Activated CD4-positive, alpha-beta T cell treated with anti-CD3 and anti-CD28 coated beads for 36 hours (primary cell): Measurements from ENCODE around the gene MLX. TPM values are rescaled to one million over a fixed set of nuclear protein-coding genes. Genes with fewer than 3 reads are reported as not detected.

Source experiments
- ATAC-seq: fragments of 200-7000 bp; cut with Tn5 transposase; one replicate; pipeline ENCODE4 v1.10.0; 2021; ENCODE audit warnings: mild to moderate bottlenecking, moderate library complexity
- CTCF ChIA-PET: fragments of 350-600 bp; sonication (Branson Sonifier 250); formaldehyde crosslinking; loops from one replicate; lab custom pipeline; 2021; ENCODE audit warnings: antibody characterized with exemption; lab: Charles Lee
- POLR2A ChIA-PET: fragments of 350-600 bp; sonication (Branson Sonifier 250); formaldehyde crosslinking; loops from one replicate; lab custom pipeline; 2021; ENCODE audit warnings: antibody characterized with exemption, inconsistent platforms; lab: Charles Lee
- DNase-seq: peaks from one replicate; pipeline ENCODE4 v3.0.0-alpha.2; 2020
- H3K27ac Mint-ChIP-seq: one replicate; pipeline ENCODE4 v1.8.0; 2021; ENCODE audit warnings: mixed read lengths
- H3K27me3 Mint-ChIP-seq: one replicate; pipeline ENCODE4 v1.8.0; 2021; ENCODE audit warnings: mixed read lengths
- H3K36me3 Mint-ChIP-seq: one replicate; pipeline ENCODE4 v1.8.0; 2021; ENCODE audit warnings: low read depth, mixed read lengths
- H3K4me1 Mint-ChIP-seq: one replicate; pipeline ENCODE4 v1.8.0; 2021; ENCODE audit warnings: mixed read lengths
- H3K4me3 Mint-ChIP-seq: one replicate; pipeline ENCODE4 v1.8.0; 2021; ENCODE audit warnings: mild to moderate bottlenecking, moderate library complexity, mixed read lengths
- H3K9me3 Mint-ChIP-seq: one replicate; pipeline ENCODE4 v1.8.0; 2021; ENCODE audit warnings: low read depth, mixed read lengths
- intact Hi-C, 2 experiments: fragments of 100-400 bp; cut with DNase I in 1 of 2; cut with micrococcal nuclease in 1 of 2; formaldehyde crosslinking; loops; one replicate each; pipeline versions ENCODE4 v1.14.2 to v1.15.1; 2022 to 2024; cut with DNase I, micrococcal nuclease
- total RNA-seq, 2 experiments: library from RNA; stranded (reverse); gene quantifications; one replicate each; pipeline ENCODE4 v1.2.3, GENCODE V29; 2021

MLX gene
- total RNA-seq, 2 experiments from 2014 or later = 38.7 to 40.7 TPM

DNA sequence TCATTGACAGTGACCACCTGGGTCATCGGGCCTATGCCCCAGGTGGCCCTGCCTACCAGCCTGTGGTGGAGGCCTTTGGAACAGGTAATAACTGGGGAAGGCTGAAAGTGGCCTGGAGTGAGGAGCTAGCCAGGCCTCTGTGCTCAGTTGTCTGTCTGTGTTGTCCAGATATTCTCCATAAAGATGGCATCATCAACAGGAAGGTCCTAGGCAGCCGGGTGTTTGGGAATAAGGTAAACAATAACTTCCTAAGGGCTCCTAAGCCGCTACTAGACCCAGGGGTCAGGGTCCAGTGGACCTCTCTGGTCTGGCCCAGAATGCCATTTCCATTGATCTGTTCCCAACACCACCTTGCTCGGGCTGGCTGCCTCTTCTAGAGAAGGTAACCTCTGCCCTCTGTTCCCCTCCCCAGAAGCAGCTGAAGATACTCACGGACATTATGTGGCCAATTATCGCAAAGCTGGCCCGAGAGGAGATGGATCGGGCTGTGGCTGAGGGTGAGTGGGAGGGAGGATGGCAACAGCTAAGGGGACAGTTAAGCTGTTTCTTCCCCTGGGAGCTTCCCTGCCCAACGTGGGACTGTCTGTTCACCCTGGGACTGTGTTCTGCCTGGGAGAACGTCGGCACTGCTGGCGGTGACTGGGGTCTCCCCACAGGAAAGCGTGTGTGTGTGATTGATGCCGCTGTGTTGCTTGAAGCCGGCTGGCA lies 1.9 kb upstream of the MLX start:
- POLR2A ChIA-PET = no interaction called here
- intact Hi-C loops = loop anchor here in 1 of 2 experiments (10.0 kb wide), 1 partner anchor 610 kb away; the partner anchor contains the start of gene NBR1
- H3K27me3 Mint-ChIP-seq = no peaks in the 10 kb centered on the region
- H3K4me1 Mint-ChIP-seq = peaks cover 44% of the 10 kb centered on the region
- CTCF ChIA-PET = interaction anchor here (2.3 kb wide), 1 partner anchor 13 kb away, joined by 8 read pairs; the partner anchor contains the start of gene PSMC3IP
- no peak overlapping the region for H3K4me3 Mint-ChIP-seq
- H3K27ac Mint-ChIP-seq = no peak overlapping the region
- H3K9me3 Mint-ChIP-seq = no peaks in the 10 kb centered on the region
- H3K36me3 Mint-ChIP-seq = peaks cover 38% of the 10 kb centered on the region
- ATAC-seq (no peak), DNase-seq (no peak)

DNA sequence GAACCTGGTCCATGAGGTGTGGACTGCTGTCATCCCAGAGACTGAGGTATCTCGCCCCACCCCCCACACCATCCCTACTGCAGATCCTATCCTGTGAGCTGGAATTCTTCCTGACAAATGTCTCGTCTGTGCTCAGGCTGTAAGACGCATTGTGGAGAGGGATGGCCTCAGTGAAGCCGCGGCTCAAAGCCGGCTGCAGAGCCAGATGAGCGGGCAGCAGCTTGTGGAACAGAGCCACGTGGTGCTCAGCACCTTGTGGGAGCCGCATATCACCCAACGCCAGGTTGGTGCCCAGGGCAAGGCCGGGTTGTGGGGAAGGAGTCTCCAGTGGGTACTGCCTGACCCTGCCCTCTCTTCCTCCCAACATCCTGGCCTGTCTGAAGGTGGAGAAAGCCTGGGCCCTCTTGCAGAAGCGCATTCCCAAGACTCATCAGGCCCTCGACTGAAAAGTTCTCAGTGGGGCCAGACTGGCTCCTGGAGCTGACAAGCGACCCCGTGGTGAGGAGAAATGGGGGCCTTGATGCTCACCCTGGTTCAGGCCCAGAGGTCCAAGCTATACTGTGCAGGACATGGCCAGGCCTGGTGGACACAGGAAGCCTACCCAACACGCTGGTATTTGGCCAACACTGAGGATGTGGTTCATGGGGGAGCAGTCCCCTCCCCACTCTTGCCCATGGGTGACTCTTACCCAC lies 1.2 kb upstream of the MLX start:
- POLR2A ChIA-PET = interaction anchor here (2.3 kb wide), 1 partner anchor 12 kb away, joined by 8 read pairs; the partner anchor contains the start of gene PSMC3IP
- H3K27me3 Mint-ChIP-seq = no peaks in the 10 kb centered on the region
- H3K4me1 Mint-ChIP-seq = peaks cover 41% of the 10 kb centered on the region
- H3K4me3 Mint-ChIP-seq = peak overlapping the region; percentile 96
- intact Hi-C loops = loop anchor here in 1 of 2 experiments (2.0 to 10.0 kb wide), 2 partner anchors 43 to 609 kb away; partner anchors contain the start of genes NBR1, RETREG3 and TUBG1
- ATAC-seq (no peak), DNase-seq (no peak)
- peaks cover 45% of the 10 kb centered on the region for H3K36me3 Mint-ChIP-seq
- no peaks in the 10 kb centered on the region for H3K9me3 Mint-ChIP-seq
- H3K27ac Mint-ChIP-seq = peak overlapping the region; percentile 96
- CTCF ChIA-PET = interaction anchor here (0.7 to 4.9 kb wide), 2 partner anchors 12 to 372 kb away, joined by 4 to 29 read pairs; partner anchors contain the start of gene PSMC3IP

DNA sequence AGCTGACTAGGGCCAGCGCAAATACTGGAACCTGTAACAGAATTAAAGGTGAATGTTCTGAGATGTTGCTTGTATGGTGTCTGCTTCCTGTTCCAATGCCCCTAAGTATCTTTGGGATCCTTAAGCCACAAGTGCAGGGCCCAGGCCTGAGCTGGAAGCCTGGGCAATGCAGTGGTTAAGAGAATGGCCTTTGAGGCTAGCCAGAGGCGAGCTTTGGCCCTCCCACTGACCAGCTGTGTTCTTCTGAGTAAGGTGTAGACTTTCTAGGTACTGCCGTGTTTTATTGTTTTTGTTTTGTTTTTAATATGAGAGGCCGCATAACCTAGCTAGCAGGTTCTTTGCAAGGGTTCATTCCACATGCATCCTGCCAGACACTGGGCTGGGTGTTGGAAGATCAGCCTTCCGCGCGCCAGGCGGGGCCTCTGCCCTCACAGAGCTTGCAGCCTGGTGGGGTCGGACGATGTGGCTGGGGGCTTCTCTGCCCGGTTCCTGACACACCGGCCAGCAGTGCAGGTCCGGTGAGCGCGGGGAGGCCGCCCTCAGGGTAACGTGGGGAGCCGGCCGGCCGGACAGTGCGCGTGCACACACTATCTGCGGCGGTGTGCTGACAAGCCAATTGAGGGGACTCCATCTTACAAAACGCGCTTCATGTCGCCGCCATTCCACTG lies 551 bp upstream of the MLX start:
- Mint-ChIP-seq H3K27ac (peak overlapping the region; percentile 96), H3K4me3 (peak overlapping the region; percentile 96), H3K27me3 (no peaks in the 10 kb centered on the region), H3K9me3 (no peaks in the 10 kb centered on the region), H3K4me1 (peaks cover 41% of the 10 kb centered on the region), H3K36me3 (peaks cover 51% of the 10 kb centered on the region)
- ChIA-PET CTCF (interaction anchor here (0.6 to 4.9 kb wide), 3 partner anchors 11 to 372 kb away, joined by 3 to 29 read pairs (median 4); partner anchors contain the start of gene PSMC3IP), POLR2A (interaction anchor here (0.5 to 2.3 kb wide), 2 partner anchors 12 to 34 kb away, joined by 5 to 8 read pairs; partner anchors contain the start of gene PSMC3IP)
- intact Hi-C loops = loop anchor here in 1 of 2 experiments (2.0 to 10.0 kb wide), 2 partner anchors 42 to 608 kb away; partner anchors contain the start of genes NBR1, RETREG3 and TUBG1
- ATAC-seq (no peak), DNase-seq (no peak)

DNA sequence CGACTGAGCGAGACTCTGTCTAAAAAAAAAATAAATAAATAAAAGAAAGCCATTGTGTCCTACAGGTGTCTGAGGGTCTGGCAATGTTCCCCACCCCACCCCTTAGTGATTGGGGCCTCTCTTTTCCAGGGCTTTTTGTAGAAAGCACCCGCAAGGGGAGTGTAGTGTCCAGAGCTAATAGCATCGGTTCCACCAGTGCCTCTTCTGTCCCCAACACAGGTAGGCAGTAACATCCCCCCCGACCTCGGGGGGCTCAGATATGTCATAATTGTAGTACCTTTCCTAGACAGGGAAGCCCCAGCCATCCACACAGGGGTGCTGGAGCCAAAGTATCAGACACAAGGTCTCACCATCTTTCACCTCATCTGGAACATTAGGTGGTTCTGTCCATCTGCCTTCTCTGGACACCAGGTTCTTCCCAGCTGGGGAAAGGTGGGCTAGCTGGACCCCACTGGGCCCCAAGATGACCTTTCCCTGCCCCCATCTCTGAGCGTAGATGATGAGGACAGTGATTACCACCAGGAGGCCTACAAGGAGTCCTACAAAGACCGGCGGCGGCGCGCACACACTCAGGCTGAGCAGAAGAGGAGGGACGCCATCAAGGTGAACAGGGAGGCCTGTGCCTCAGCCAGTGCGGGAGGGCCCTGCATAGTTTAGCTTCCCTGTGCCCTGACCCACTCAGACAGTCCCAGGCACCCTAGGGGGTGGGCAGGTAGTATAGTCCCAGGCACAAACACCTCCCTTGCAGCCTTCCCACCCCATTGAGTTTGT lies 1.6 kb downstream of the MLX start:
- ATAC-seq (no peak), DNase-seq (no peak)
- Mint-ChIP-seq H3K27me3 (no peaks in the 10 kb centered on the region), H3K4me1 (peaks cover 28% of the 10 kb centered on the region), H3K4me3 (peak overlapping the region; percentile 96), H3K27ac (peak overlapping the region; percentile 47), H3K36me3 (peaks cover 61% of the 10 kb centered on the region), H3K9me3 (no peaks in the 10 kb centered on the region)
- ChIA-PET POLR2A (no interaction called here), CTCF (interaction anchor here (0.5 to 4.9 kb wide), 3 partner anchors 9 to 355 kb away, joined by 3 to 29 read pairs (median 4); partner anchors contain the start of gene PSMC3IP)
- intact Hi-C loops = loop anchor here in 1 of 2 experiments (10.0 kb wide), 1 partner anchor 606 kb away; the partner anchor contains the start of gene NBR1

DNA sequence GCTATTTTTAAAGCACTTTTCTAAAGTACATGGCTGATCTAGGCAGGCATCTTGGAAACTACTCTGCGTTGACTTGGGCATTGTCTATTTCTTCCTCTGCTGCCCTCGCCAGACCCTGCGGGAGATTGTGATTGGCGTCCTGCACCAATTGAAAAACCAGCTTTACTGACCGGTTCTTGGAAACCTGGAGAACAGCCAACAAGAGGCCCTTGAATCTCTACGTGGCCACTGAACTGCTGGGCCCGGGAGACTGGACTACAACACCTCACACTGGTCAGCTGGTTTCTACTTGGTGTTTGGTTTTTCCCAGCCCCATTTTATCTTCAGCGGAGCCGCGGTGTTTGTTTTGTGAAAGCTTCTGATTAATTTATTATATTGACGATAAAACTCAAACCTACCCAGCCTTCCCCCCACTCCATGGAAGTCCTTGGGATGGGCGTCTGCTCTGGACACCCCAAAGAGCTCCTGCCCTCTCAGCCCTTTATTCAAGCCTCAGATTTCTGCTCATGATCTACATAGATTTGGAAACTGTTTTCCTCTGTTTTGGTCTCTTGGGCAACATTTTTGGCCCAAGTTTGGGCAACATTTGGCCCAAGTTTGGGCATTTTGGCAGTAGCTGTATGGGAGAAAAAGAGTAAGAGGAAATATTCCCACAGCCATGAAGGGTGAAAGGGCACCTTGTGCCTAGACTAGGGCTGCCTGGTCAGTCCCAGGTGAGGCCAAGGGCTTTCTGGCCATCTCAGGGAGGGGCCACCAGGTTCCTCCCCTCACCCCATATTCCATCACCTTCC lies 4.7 kb downstream of the MLX start:
- ChIA-PET CTCF (no interaction called here), POLR2A (no interaction called here)
- no peak for DNase-seq
- peaks cover 33% of the 10 kb centered on the region for H3K4me1 Mint-ChIP-seq
- no peak overlapping the region for H3K4me3 Mint-ChIP-seq
- H3K9me3 Mint-ChIP-seq = no peaks in the 10 kb centered on the region
- no peak overlapping the region for H3K27ac Mint-ChIP-seq
- peaks cover 77% of the 10 kb centered on the region for H3K36me3 Mint-ChIP-seq
- ATAC-seq = no peak
- intact Hi-C loops = no loop called here
- H3K27me3 Mint-ChIP-seq = no peaks in the 10 kb centered on the region

DNA sequence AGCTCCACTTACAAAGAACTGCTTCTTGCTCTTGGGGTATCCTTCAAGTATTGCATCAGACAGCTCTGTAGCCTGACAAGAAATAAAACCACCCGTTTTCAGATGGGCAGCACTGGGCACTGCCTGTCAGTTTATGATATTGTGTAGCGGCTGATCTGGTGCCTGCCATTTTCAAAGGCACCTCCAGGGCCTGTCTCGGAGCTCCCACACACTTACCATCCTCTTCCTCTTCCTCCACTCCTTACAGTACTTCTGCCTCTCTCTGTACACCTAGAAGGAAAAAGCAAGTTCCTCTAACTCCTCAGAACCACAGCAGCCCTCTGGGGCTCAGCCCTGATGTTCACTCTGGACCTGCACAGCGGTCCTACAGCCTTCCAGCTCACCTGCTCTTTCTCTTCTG lies 6.2 kb downstream of the MLX start:
- peaks cover 30% of the 10 kb centered on the region for H3K4me1 Mint-ChIP-seq
- H3K27me3 Mint-ChIP-seq = no peaks in the 10 kb centered on the region
- DNase-seq = no peak
- POLR2A ChIA-PET = interaction anchor here (0.8 kb wide), 1 partner anchor 259 kb away, joined by 4 read pairs; no protein-coding TSS in a partner anchor
- H3K9me3 Mint-ChIP-seq = no peaks in the 10 kb centered on the region
- peak overlapping the region; percentile 56 for H3K27ac Mint-ChIP-seq
- intact Hi-C loops = no loop called here
- no peak overlapping the region for H3K4me3 Mint-ChIP-seq
- ATAC-seq = no peak
- H3K36me3 Mint-ChIP-seq = peaks cover 82% of the 10 kb centered on the region
- CTCF ChIA-PET = interaction anchor here (0.6 to 1.0 kb wide), 2 partner anchors 141 to 459 kb away, joined by 3 read pairs; no protein-coding TSS in a partner anchor

DNA sequence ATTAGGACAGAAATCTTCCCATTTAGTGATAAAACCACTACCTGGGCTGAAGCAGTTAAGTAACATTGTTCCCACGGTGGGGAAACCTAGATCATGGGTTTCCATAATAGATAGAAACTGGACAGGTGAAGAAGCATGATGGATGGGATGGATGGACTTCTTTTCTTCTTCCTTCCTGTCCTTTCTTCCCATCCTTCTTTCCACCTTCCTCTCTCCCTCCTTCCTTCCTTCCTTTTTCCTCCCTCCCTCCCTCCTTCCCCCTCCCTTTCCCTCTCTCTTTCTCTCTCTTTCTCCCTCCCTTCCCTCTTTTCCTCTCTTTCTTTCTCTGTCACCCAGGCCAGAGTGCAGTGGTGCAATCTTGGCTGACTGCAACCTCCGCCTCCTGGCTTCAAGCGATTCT lies 7.6 kb downstream of the MLX start:
- peaks cover 75% of the 10 kb centered on the region for H3K36me3 Mint-ChIP-seq
- H3K27ac Mint-ChIP-seq = no peak overlapping the region
- H3K4me3 Mint-ChIP-seq = no peak overlapping the region
- intact Hi-C loops = no loop called here
- no peaks in the 10 kb centered on the region for H3K9me3 Mint-ChIP-seq
- peaks cover 31% of the 10 kb centered on the region for H3K4me1 Mint-ChIP-seq
- ATAC-seq (no peak), DNase-seq (no peak)
- H3K27me3 Mint-ChIP-seq = no peaks in the 10 kb centered on the region
- CTCF ChIA-PET = interaction anchor here (1.5 kb wide), 1 partner anchor 34 kb away, joined by 3 read pairs; the partner anchor contains the start of genes RETREG3 and TUBG1
- POLR2A ChIA-PET = no interaction called here

DNA sequence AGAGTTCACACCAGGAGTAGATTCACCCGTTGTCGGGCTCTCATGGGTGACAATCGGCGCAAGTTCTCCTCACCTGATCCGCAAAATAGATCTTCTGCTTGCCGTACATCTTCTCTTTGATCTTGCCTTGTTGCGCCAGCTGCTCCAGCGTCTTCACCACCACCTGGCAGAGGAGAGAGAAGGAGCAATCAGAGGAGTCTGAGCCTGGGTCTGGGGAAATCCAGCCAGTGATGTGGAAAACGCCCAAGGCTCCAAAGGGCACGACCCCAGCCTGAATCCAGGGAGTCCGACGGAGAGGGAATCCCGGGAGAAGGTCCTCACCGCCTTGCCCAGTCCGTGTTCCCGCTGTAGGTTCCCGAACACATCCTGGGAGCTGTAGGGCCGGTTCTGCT lies 10.2 kb downstream of the MLX start:
- intact Hi-C loops = loop anchor here (1.0 to 5.0 kb wide), 10 partner anchors 10 to 421 kb away; partner anchors contain the start of genes COASY (in 2 of the 2), MLX (in 2 of the 2), RETREG3 (in 2 of the 2) and TUBG1 (in 2 of the 2)
- CTCF ChIA-PET = interaction anchor here (0.6 to 4.7 kb wide), 19 partner anchors 9 to 421 kb away, joined by 3 to 80 read pairs (median 7); partner anchors contain the start of genes MLX, RAMP2, RETREG3 and RPL27

DNA sequence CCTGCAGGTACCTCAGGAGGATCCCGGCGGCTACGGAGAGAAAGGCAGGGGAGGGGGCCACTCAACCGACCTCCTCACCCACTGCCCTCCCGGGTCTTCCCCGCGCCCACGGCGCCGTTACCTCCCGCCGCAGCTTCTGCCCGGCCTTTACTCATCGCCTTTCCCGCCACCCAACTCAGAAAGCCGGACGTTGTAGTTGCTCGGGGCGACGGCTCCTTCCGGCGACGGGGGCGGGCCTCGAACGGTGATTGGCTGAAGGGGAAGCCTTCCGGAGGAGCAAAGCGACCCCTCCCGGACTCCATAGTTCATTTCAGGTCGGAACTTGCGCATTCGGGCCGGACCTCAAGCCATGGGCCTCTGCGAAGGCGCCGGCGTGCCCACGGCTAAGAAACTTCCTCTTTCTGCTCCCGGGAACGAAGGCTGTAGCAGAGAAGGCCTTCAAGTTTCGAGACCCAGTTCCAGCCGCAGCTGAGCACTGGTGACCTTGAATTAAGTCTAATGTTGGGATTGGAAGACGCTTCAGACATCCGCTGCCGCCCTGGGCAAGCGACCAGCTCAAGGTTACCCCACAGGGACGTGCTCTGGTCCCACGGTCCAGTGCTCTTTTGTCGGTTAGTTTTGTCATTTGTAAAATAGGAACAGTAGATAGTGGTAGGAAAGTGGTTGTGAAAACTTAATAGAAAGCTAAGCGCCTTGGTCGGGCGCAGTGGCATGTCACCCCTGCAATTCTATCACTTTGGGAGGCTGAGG lies 10.8 kb downstream of the MLX start, which contains the start of gene PSMC3IP:
Gene PSMC3IP (minus strand): TSS at position 198 of the 750 bp plus-strand sequence. CDS start 43 bp downstream, at position 155.
- peaks cover 28% of the 10 kb centered on the region for H3K4me1 Mint-ChIP-seq
- CTCF ChIA-PET = interaction anchor here (0.6 to 4.7 kb wide), 61 partner anchors 10 to 906 kb away, joined by 3 to 80 read pairs (median 4); partner anchors contain the start of genes BECN1, CAVIN1, DHX8 and GHDC
- ATAC-seq (peak; percentile 92), DNase-seq (peak; percentile 98)
- peak within 1 kb of the TSS; percentile 88 for H3K4me3 Mint-ChIP-seq
- intact Hi-C loops = loop anchor here (1.0 to 5.0 kb wide), 17 partner anchors 10 to 421 kb away; partner anchors contain the start of genes BECN1 (in 2 of the 2), COASY (in 2 of the 2), EZH1 (in 2 of the 2) and MLX (in 2 of the 2)
- H3K36me3 Mint-ChIP-seq = peaks cover 61% of the 10 kb centered on the region
- no peaks in the 10 kb centered on the region for H3K27me3 Mint-ChIP-seq
- POLR2A ChIA-PET = interaction anchor here (0.6 to 2.5 kb wide), 9 partner anchors 11 to 420 kb away, joined by 3 to 10 read pairs (median 4); partner anchors contain the start of genes BECN1, MLX, RETREG3 and RPL27
- H3K9me3 Mint-ChIP-seq = no peaks in the 10 kb centered on the region
- H3K27ac Mint-ChIP-seq = peak within 1 kb of the TSS; percentile 98

More for the DNA sequence above, 10.2 kb downstream of the MLX start:
- H3K27me3 Mint-ChIP-seq = no peaks in the 10 kb centered on the region
- ATAC-seq (peak; percentile 12), DNase-seq (peak; percentile 40)
- H3K27ac Mint-ChIP-seq = peak overlapping the region; percentile 98
- H3K36me3 Mint-ChIP-seq = peaks cover 62% of the 10 kb centered on the region
- no peaks in the 10 kb centered on the region for H3K9me3 Mint-ChIP-seq
- H3K4me1 Mint-ChIP-seq = peaks cover 28% of the 10 kb centered on the region
- H3K4me3 Mint-ChIP-seq = peak overlapping the region; percentile 88
- POLR2A ChIA-PET = interaction anchor here (0.6 to 2.5 kb wide), 3 partner anchors 10 to 96 kb away, joined by 3 to 8 read pairs (median 8); partner anchors contain the start of genes MLX, RETREG3 and TUBG1
